Kidney epithelial cell (primary cell): ENCODE measurements around the gene ZDHHC14. TPM values are rescaled to one million over a fixed set of nuclear protein-coding genes. Genes with fewer than 3 reads are reported as not detected.

ENCODE experiments used
- DNase-seq: peaks from one replicate; pipeline ENCODE4 v3.0.0-alpha.2; 2010; ENCODE audit warnings: low read depth
- H3K27me3 ChIP-seq: 2 replicates; pipeline ENCODE4 v1.6.0; 2011; ENCODE audit warnings: low read length; ENCODE audit not compliant: control insufficient read depth, insufficient read depth
- H3K36me3 ChIP-seq: 2 replicates; pipeline ENCODE4 v1.5.1; 2011; ENCODE audit warnings: low read length; ENCODE audit not compliant: control insufficient read depth, insufficient read depth
- H3K4me3 ChIP-seq: 2 replicates; pipeline ENCODE4 v1.5.1; 2011; ENCODE audit warnings: low read depth, mild to moderate bottlenecking, control low read depth, low read length
- CTCF ChIP-seq: IDR thresholded peaks from 2 replicates; pipeline ENCODE4 v1.5.1; 2011; ENCODE audit warnings: mild to moderate bottlenecking, moderate library complexity, low read length, control low read depth, inconsistent platforms; ENCODE audit not compliant: insufficient read depth, poor library complexity, severe bottlenecking
- total RNA-seq: library from RNA; depleted of rRNA; stranded (reverse); fragments of >200 nt; gene quantifications from 2 replicates; pipeline ENCODE4 v1.2.3, GENCODE V29; 2015

Gene ZDHHC14
- total RNA-seq, 1 donor from 2014 or later, result 9.7 TPM

- Histone ChIP-seq H3K27me3 (no peaks in the 10 kb centered on the region), H3K36me3 (no peaks in the 10 kb centered on the region), H3K4me3 (no peak overlapping the region)
- TF ChIP-seq CTCF, result no peak
- DNase-seq, result no peak
Measured at GRCh38 chr6:157548635-157549467, 167.9 kb downstream of the ZDHHC14 start.

- no peak for TF ChIP-seq CTCF
- no peak overlapping the region for H3K4me3 ChIP-seq
- H3K36me3 ChIP-seq, result no peaks in the 10 kb centered on the region
- no peak for DNase-seq
- H3K27me3 ChIP-seq, result no peaks in the 10 kb centered on the region
Measured at GRCh38 chr6:157549468-157549745, 168.4 kb downstream of the ZDHHC14 start.

GRCh38 chr6:157550114-157550989 is 169.4 kb downstream of the ZDHHC14 start:
- TF ChIP-seq CTCF, result no peak
- Histone ChIP-seq H3K36me3 (no peaks in the 10 kb centered on the region), H3K27me3 (no peaks in the 10 kb centered on the region), H3K4me3 (no peak overlapping the region)
- DNase-seq, result no peak

- no peak for TF ChIP-seq CTCF
- DNase-seq, result no peak
- H3K36me3 ChIP-seq, result no peaks in the 10 kb centered on the region
- H3K4me3 ChIP-seq, result no peak overlapping the region
- no peaks in the 10 kb centered on the region for H3K27me3 ChIP-seq
Measured at GRCh38 chr6:157551041-157551832, 170.2 kb downstream of the ZDHHC14 start.

- DNase-seq, result no peak
- Histone ChIP-seq H3K36me3 (no peaks in the 10 kb centered on the region), H3K27me3 (no peaks in the 10 kb centered on the region), H3K4me3 (no peak overlapping the region)
- no peak for TF ChIP-seq CTCF
Measured at GRCh38 chr6:157552081-157552747, 171.2 kb downstream of the ZDHHC14 start.
